ENCODE data around the gene OR13C5. TPM values are rescaled to one million over a fixed set of nuclear protein-coding genes. Genes with fewer than 3 reads are reported as not detected.
"Not testable (repeated sequence)": the region's sequence is repeated elsewhere in the genome, so short reads cannot be mapped to it uniquely, and the experiment has no call there.

Gene OR13C5, protein sequence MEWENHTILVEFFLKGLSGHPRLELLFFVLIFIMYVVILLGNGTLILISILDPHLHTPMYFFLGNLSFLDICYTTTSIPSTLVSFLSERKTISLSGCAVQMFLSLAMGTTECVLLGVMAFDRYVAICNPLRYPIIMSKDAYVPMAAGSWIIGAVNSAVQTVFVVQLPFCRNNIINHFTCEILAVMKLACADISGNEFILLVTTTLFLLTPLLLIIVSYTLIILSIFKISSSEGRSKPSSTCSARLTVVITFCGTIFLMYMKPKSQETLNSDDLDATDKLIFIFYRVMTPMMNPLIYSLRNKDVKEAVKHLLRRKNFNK
- total RNA-seq: not detected

DNA sequence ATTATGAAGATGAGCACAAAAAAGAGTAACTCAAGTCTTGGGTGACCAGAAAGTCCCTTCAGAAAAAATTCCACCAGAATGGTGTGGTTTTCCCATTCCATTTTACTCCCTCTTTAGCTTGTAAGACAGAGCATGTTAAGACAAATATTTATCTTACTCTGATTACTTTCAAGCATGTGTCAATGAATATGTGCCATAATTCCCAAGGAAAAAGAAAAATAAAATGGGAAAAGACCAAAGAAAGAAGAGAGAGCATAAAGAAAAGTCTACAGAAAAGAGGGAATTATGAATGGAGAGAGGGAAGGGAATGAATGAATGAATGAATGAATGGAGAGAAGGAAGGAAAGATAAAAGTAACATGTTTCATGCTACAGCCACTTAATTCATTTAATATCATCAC, at the start of gene OR13C5:
OR13C5 (minus strand) TSS at position 101 of the 400 bp plus-strand sequence; CDS start at position 101, 0 bp downstream.
- not testable (repeated sequence) for DNase-seq

DNA sequence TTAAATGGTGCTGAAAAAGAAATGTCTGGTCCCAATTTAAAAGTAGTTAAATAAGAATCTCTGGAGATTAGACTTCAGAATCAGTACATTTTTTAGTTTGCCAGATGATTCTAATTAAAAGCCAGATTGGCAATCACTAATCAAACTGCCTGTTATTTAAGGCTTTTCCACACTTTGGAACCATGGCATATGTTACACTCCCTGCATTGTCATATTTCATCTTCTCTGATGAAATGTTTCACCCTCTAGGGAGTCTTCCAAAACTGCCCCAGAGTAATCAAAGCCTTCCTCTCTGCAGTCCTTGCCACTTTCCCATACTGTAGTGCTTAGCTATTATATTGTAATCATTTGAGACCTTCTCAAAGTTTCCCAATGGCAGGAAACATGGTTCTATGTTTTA, 36.2 kb upstream of the OR13C5 start:
- DNase-seq: no peak

DNA sequence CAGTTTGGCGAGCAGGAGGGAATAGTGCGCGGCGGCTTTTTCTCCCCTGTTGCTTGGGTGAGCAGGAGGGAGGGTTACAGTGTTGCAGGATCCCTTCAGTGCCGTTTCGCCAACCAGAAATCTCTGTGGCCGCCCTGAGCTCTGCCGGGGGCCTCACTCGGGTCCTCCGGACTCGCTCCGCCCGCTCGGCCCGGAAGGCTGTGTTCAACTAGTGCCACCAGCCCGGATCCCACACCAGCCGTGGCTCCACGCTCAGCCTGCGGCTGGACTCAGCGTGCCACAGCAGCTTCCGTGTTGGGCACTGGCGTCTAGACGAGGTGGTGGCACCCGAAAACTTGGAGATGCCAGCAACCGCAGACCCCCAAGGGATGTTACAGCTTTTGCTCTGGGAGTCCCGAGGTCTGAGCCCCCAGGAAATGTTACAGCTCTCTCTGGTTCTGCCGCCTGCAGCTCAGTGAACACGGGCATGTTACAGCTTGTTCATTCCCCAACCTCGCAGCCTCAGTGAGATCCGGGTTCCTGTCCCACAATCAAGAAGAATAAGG, 34.8 kb upstream of the OR13C5 start:
- no peak for DNase-seq

DNA sequence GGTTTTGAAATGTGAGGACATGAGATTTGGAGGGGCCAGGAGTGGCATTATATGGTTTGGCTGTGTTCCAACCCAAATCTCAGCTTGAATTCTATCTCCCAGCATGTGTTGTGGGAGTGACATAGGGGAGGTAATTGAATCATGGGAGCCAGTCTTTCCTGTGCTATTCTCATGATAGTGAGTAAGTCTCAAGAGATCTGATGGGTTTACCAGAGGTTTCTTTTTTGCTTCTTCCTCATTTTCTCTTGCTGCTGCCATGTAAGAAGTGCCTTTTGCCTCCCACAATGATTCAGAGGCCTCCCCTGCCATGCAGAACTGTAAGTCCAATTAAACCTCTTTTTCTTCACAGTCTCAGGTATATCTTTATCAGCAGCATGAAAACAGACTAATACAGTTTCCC, 26.8 kb upstream of the OR13C5 start:
- not testable (repeated sequence) for DNase-seq

DNA sequence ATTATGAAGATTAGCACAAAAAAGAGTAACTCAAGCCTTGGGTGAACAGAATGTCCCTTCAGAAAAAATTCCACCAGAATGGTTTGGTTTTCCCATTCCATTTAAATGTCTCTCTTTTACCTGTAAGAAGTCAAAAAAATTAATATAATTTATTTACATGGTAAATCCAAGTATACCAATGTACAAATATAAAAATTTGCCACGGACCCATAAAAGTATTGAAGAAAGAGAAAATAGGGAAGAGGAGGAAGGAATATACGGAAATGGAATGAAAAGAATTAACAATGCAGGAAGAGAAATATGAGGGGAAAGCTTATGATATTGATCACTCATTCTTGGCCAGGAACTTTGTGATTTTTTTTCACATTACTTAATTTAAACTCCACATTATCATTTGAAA, 18.9 kb upstream of the OR13C5 start, which contains the start of gene OR13C9:
OR13C9 (minus strand) TSS at position 101 of the 400 bp plus-strand sequence; CDS start at position 101, 0 bp downstream.
- no peak for DNase-seq

DNA sequence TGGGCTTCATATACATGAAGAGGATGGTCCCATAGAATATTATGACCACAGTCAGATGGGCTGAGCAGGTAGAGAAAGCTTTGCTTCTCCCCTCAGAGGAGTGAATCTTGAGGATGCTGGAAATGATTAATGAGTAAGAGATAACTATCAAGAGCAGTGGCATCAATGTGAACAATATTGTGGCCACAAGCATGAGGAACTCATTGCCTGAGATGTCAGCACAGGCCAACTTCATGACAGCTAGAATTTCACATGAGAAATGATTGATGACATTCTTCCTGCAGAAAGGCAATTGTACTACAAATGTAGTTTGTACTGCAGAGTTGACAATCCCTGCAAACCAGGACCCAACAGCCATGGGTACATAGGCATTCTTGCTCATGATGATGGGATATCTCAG, 18.2 kb upstream of the OR13C5 start:
- DNase-seq: no peak

DNA sequence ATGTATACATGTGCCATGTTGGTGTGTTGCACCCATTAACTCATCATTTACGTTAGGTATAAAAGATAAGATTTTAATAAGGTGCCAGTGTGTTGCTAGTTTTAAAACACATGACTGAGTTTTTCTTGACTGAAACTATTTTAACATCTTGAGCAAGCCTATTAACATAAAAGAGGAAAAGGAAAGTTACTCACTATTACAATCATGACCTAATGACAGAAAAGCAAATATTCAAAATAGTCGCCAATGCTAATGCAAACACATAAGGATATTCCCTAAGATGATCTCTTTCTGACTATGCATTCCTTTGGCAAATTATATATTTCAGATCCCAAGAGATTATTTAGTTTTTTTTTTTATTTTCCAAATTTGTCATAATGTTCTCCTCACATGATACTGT, 12.0 kb upstream of the OR13C5 start:
- DNase-seq: no peak

DNA sequence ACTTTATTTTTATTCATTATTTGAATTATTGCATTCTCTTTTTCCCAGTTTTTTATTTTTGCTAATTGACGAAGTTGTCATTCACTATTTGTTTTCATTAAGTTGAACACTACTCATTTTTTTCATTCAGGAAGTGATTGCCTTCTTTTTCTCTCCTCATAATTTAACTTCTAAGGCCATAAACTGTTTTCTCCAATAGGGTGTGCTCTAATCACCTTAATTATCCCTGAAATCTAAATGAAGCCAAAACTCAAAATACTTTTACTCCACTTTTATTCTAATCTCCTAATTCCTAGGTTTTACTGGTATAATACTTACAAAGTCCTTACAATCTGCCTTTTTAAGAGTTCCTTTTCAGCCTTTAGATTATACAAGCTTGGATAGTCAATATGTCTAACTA, 9.1 kb upstream of the OR13C5 start:
- DNase-seq: no peak

DNA sequence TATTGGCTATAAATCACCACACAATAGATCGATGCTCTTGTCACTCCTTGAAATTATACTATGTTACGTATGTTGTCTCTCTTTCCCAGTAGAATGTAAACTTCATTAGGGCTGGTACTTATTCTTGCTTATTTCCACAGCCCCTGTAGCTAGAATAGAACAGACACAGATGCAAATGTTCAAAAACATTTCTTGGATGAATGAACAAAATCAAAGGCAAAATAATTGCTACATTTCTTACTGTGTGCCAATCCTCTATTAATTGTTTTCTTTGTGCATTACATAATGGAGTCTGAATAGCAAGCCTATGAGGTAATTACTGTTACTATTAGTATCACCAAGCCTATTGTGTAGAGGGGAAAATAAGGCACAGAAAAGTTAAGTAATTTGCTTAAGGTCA, 6.9 kb upstream of the OR13C5 start:
- DNase-seq: no peak

DNA sequence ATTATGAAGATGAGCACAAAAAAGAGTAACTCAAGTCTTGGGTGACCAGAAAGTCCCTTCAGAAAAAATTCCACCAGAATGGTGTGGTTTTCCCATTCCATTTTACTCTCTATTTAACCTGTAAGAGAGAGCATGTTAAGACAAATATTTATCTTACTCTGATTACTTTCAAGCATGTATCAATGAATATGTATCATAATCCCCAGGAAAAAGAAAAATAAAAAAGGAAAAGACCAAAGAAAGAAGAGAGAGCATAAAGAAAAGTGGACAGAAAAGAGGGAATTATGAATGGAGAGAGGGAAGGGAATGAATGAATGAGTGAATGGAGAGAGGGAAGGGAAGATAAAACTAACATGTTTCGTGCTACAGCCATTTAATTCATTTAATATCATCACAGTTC, 6.3 kb upstream of the OR13C5 start, which contains the start of gene OR13C2:
OR13C2 (minus strand) TSS at position 101 of the 400 bp plus-strand sequence; CDS start at position 101, 0 bp downstream.
- not testable (repeated sequence) for DNase-seq

DNA sequence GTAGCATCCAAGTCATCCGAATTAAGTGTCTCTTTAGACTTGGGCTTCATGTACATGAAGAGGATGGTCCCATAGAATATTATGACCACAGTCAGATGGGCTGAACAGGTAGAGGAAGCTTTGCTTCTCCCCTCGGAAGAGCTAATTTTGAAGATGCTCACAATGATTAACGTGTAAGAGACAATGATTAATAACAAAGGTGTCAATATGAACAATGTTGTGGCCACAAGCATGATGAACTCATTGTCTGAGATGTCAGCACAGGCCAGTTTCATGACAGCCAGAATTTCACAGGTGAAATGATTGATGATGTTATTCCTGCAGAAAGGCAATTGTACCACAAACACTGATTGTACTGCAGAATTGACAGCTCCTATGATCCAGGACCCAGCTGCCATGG, 5.6 kb upstream of the OR13C5 start:
- DNase-seq: no peak

DNA sequence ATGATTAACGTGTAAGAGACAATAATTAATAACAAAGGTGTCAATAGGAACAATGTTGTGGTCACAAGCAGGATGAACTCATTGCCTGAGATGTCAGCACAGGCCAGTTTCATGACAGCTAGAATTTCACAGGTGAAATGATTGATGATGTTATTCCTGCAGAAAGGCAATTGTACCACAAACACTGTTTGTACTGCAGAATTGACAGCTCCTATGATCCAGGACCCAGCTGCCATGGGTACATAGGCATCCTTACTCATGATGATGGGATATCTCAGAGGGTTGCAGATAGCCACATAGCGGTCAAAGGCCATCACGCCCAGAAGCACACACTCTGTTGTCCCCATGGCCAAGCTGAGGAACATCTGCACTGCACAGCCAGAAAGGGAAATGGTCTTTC, 464 bp downstream of the OR13C5 start:
- not testable (repeated sequence) for DNase-seq

DNA sequence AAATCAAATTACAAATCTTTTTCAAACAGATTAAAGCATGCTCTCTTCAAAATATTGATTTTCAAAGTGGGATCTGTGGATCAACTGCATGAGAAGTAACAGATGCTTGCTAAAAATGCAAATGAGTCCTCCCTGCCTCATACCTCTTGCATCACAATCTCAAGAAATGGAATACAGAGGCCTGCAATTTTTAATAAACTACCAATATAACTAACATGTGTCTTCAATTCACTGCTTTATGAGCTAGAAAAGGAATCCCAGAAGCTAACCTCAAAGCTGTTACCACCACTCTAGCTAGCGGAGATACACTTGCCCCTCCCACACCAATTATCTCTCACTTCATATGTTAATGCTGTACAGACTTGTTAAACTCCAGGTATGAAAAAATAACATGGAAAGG, 9.6 kb downstream of the OR13C5 start:
- no peak for DNase-seq

DNA sequence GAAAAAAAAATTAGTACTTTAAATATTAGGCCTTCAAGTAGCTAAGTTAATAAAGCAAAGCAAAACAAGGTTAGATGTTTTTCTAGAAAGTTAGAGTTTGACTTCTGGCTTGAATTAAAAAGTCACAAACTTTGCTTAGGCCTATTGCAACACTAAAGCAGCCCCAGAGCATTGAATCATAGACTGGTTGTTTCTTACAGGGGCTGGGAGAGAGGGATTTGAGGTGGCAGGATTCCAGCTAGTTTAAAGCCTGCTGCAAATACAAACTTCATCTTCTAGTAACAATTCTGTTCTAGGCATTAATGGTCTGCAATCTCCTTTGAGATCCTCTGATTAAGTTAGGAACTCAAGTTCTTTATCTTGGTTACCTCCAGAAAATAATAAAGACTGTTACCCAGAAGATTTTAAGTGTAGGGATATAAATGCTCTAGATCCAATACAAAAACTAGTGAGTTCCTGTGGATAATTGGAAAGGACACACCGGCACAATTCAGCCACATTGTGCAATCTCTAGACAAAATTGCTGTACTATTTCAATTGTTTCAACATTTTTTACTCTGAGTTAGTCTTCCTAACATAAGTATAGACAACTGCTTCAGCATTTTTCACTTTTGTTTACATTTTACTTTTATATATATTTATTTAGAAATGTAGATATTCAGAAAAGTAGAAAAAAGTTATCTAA, 12.6 kb downstream of the OR13C5 start:
- no peak for DNase-seq

DNA sequence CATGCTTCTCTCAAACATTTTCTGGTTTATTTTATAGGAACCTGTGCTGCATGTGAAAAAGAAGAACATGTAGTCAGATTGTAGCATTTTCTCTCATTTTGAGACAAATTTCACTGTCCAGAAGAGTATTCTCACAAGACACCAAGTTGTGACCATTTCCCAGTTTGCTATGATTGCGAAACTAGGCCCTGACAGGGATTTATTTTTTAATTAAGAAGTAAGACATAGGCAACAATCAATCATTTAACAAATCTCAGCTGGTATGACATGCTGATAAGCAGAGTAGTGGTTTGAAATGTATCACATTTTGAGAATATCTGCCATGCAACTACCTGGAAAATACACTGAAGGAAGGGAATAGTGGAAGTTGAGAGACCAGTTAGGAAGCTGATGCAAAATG, 18.7 kb downstream of the OR13C5 start:
- no peak for DNase-seq

DNA sequence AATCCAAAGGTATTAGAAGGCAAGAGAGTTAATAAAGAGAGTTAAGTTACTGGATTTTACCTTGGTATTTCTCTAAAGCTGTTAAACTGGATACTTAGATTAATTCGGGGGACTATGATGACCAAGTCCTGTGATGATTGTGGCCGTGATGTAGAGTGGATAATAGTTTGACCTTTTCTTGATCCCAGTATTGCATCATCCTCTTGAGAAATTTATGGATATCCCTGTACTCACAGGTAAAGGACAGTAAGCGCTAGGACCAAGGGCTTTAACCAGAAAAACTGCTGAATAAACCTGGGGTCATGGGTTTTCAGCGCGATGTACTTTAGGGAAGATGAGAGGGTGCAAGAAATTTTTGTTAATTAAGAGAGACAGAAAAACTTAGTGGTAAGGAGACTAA, 21.9 kb downstream of the OR13C5 start:
- DNase-seq: no peak

DNA sequence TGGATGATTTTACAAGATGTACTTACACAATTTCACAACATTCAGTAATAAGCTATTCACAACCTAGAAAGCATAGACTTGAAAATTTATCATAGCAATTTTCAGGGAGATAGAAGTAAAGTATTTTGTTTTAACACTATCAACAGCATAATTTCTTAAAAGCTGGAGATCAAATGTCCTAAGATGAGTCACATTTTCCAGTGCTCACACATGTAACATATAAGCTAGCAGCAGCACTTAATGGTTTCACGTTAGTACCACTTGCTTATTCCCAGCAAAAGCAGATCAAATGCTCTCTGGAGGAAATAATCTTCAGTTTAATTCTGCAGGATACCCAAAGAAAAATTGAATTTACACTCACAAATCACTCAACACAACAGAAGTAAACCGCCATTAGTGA, 23.8 kb downstream of the OR13C5 start:
- no peak for DNase-seq

DNA sequence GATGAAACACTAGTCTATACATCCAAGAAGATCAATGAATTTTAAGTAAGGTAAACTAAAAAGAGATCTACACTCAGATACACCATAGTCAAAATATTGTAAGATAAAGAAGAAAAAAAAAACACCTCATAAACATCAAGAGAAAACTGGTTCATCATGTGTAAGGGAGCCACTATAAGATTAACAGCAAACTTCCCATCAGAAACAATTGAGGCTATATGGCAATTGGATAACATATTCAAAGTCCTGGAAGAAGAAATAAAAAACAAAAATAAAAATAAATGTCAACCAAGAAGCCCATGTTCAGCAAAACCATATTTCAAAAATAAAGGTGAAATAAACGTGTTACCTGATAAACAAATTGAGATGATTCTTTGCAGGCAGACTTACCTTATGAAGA, 26.6 kb downstream of the OR13C5 start:
- no peak for DNase-seq

DNA sequence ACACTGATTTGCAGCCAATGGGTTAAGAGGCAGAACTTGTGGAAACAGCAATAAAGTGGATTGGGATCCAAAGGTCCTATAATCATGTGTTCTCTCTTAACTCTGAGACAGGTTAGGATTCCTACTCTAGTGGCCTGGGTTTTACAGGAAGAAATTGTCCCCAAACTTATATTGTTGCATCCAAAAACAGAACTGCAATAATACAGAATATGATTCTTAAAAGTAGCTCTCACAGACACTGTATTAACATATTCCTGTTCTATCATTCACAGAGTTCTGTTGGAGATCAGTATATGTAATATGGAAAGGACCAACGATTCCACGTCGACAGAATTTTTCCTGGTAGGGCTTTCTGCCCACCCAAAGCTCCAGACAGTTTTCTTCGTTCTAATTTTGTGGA, 30.3 kb downstream of the OR13C5 start, which contains the start of gene OR13C8:
OR13C8 (plus strand) TSS at position 301 of the 400 bp plus-strand sequence; CDS start at position 301, 0 bp downstream.
- no peak for DNase-seq

DNA sequence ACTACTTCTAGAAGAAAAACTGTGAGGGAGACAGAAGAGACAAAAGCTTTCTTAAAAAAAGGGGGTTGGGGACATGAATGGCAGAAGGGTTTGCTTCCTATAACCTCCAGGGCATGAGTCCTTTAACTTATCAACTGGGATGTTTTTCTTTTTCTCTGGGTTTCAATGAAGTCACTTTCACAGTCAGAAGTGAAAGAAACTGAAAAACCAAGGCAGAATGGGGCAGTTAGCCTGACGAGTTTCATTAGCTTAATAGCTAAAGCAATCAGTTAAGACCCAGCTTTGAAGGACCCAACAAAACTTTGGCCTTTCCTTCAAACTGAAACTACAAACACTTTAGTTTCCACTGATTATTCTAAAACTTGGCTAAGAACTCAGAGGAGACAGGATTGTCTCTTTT, 34.9 kb downstream of the OR13C5 start:
- no peak for DNase-seq

DNA sequence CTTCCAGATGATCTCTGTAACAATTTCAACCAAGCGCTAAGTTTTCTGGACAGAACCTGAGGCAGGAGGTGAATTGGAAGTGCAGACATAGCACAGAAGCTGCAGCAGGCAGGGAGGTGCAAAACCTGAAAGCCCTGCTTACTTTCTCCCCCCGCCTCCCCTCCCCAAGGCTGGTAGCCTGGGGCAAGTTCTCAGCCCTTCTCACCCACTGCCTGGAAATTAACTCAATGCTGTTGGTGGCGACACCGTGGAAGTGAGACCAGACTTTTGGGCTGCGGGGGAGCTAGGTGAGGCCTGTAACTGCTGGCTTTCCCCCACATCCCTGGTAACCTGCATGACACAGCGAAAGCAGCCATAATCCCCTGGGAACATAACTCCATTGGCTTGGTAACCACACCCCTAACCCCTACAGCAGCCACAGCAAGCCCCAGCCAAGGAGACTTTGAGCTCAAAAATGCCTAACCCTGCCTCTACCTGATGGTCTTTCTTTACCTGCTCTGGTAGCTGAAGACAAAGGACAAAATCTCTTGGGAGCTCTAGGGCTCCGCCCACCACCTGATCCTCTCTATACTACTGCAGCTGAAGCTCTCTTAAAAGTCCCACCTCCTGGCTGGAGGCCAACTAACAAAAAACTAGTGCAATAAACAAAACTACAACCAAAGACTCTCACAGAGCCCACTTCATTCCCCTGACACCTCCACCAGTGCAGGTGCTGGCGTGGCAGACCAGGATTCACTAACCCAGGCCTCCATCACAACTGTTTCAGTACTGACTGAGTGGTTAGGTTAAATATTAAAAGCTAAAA, 42.2 kb downstream of the OR13C5 start:
- no peak for DNase-seq

DNA sequence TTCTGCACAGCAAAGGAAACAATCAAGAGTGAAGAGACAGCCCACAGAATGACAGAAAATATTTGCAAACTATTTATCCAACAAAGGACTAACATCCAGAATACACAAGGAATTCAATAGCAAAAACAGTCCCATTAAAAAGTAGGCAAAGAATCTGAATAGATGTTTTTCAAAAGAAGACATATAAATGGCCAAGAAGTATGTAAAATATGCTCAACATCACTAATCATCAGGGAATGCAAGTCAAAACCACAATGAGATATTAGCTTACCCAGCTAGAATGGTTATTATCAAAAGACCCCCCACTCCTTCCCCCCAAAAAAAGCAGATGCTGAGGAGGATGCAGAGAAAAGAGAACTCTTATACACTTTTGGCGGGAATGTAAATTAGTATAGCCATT, 43.7 kb downstream of the OR13C5 start:
- DNase-seq: no peak

DNA sequence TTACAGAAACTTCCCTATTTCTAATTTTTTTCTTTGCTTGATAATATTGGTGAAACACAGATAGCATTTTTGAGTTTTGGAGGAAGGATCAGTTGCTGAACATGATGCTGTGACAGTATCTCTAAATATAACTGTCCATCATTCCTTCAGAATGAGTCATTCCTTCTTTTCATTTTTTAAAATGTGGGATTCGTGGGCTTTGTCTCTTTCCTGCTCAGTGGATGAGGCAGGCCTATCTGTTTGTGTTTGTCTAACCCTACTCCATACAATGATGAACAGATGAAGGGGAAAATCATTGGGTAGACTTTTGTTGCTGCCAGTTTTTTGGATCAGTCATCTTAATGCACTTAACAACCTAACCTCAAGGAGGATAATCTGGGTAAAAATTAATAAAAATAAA, 46.0 kb downstream of the OR13C5 start:
- no peak for DNase-seq
